Cardiac muscle cell (in vitro differentiated cells and primary cell): ENCODE measurements around the gene SYNE3. TPM values are rescaled to one million over a fixed set of nuclear protein-coding genes. Genes with fewer than 3 reads are reported as not detected.
A peak's percentile ranks its signal among the peaks of the same experiment; 100 is the strongest.

ENCODE experiments used
- DNase-seq, 2 donors: peaks; one replicate each; pipeline versions ENCODE4 v3.0.0 to v3.0.0-alpha.2; 2010 to 2017; ENCODE audit warnings: low read depth in 1 of 2, low spot score in 1 of 2
- H3K27ac ChIP-seq: fragments of 200-600 bp; sonication (generic); 2 replicates; pipeline ENCODE4 v1.5.1; 2016
- H3K27me3 ChIP-seq: fragments of 200-600 bp; sonication (generic); 2 replicates; pipeline ENCODE4 v1.6.0; 2016; ENCODE audit warnings: control low read depth
- H3K36me3 ChIP-seq: fragments of 200-600 bp; sonication (generic); 2 replicates; pipeline ENCODE4 v1.5.1; 2016; ENCODE audit warnings: control low read depth
- H3K4me1 ChIP-seq: fragments of 200-600 bp; sonication (generic); 2 replicates; pipeline ENCODE4 v1.8.1; 2017; ENCODE audit warnings: low read depth, mild to moderate bottlenecking, mixed run types
- H3K4me3 ChIP-seq: fragments of 200-600 bp; sonication (generic); 2 replicates; pipeline ENCODE4 v1.5.1; 2016; ENCODE audit warnings: mild to moderate bottlenecking
- H3K9me3 ChIP-seq: fragments of 200-600 bp; sonication (generic); 2 replicates; pipeline ENCODE4 v1.5.1; 2017; ENCODE audit warnings: low read depth, mild to moderate bottlenecking, control low read depth
- CTCF ChIP-seq: IDR thresholded peaks from 2 replicates; pipeline ENCODE4 v1.5.1; 2012; ENCODE audit warnings: low read depth, mild to moderate bottlenecking, low read length
- polyA plus RNA-seq: library from polyadenylated mRNA; unstranded; fragments of >200 nt; fragmentation: Nextera tagmentation; extraction: Ambion mirVana; gene quantifications from 2 replicates; pipeline ENCODE4 v1.2.1, GENCODE V29; 2016
- total RNA-seq: library from RNA; depleted of rRNA; stranded (reverse); fragments of >200 nt; gene quantifications from 2 replicates; pipeline ENCODE4 v1.2.3, GENCODE V29; 2016

SYNE3 gene
- total and polyA plus RNA-seq, 2 experiments from 2014 or later, result 0.09 to 2.0 TPM

- Histone ChIP-seq H3K9me3 (no peaks in the 10 kb centered on the region), H3K27me3 (no peaks in the 10 kb centered on the region), H3K4me3 (no peak overlapping the region), H3K27ac (no peak overlapping the region), H3K36me3 (no peaks in the 10 kb centered on the region), H3K4me1 (peaks cover 31% of the 10 kb centered on the region)
- DNase-seq, result no peak
- TF ChIP-seq CTCF, result no peak
These were observed 17.1 kb downstream of the SYNE3 start for GRCh38 chr14:95499354-95499750.

GRCh38 chr14:95498622-95499353 lies 17.7 kb downstream of the SYNE3 start:
- no peaks in the 10 kb centered on the region for H3K36me3 ChIP-seq
- no peak for TF ChIP-seq CTCF
- no peaks in the 10 kb centered on the region for H3K27me3 ChIP-seq
- DNase-seq, result peak in 1 of 2 donors; percentile 31
- no peaks in the 10 kb centered on the region for H3K9me3 ChIP-seq
- peaks cover 31% of the 10 kb centered on the region for H3K4me1 ChIP-seq
- H3K4me3 ChIP-seq, result no peak overlapping the region
- H3K27ac ChIP-seq, result no peak overlapping the region

- H3K4me1 ChIP-seq, result peaks cover 31% of the 10 kb centered on the region
- no peaks in the 10 kb centered on the region for H3K36me3 ChIP-seq
- H3K27me3 ChIP-seq, result no peaks in the 10 kb centered on the region
- H3K9me3 ChIP-seq, result no peaks in the 10 kb centered on the region
- H3K27ac ChIP-seq, result peak overlapping the region; percentile 58
- no peak overlapping the region for H3K4me3 ChIP-seq
- peak in 1 of 2 donors; percentile 53 for DNase-seq
- no peak for TF ChIP-seq CTCF
These were observed 18.9 kb downstream of the SYNE3 start for GRCh38 chr14:95497561-95498011.

GRCh38 chr14:95496690-95497259 lies 19.7 kb downstream of the SYNE3 start:
- Histone ChIP-seq H3K9me3 (no peaks in the 10 kb centered on the region), H3K4me1 (peaks cover 31% of the 10 kb centered on the region), H3K27me3 (no peaks in the 10 kb centered on the region), H3K4me3 (no peak overlapping the region), H3K36me3 (no peaks in the 10 kb centered on the region), H3K27ac (peak overlapping the region; percentile 58)
- TF ChIP-seq CTCF, result no peak
- peak in 1 of 2 donors; percentile 72 for DNase-seq

- peak; percentile 29 to 65 for DNase-seq
- Histone ChIP-seq H3K27me3 (no peaks in the 10 kb centered on the region), H3K36me3 (no peaks in the 10 kb centered on the region), H3K4me3 (no peak overlapping the region), H3K27ac (peak overlapping the region; percentile 61), H3K4me1 (peaks cover 31% of the 10 kb centered on the region), H3K9me3 (no peaks in the 10 kb centered on the region)
- TF ChIP-seq CTCF, result no peak
These were observed 20.3 kb downstream of the SYNE3 start for GRCh38 chr14:95496111-95496681.
